A549 treated with AZD2906 at 1 μM for 4 hours (cell line): ENCODE data around the gene BPGM. TPM values are rescaled to one million over a fixed set of nuclear protein-coding genes. Genes with fewer than 3 reads are reported as not detected.

Experiments used
- total RNA-seq: library from RNA; stranded (reverse); fragments of 200-300 nt; extraction: Qiagen RNA extraction; gene quantifications from 5 replicates; pipeline ENCODE4 v1.2.3, GENCODE V29; 2022

Gene BPGM
- total RNA-seq = 16.2 to 22.8 TPM (median 18.3 TPM) in 5 replicates

DNA sequence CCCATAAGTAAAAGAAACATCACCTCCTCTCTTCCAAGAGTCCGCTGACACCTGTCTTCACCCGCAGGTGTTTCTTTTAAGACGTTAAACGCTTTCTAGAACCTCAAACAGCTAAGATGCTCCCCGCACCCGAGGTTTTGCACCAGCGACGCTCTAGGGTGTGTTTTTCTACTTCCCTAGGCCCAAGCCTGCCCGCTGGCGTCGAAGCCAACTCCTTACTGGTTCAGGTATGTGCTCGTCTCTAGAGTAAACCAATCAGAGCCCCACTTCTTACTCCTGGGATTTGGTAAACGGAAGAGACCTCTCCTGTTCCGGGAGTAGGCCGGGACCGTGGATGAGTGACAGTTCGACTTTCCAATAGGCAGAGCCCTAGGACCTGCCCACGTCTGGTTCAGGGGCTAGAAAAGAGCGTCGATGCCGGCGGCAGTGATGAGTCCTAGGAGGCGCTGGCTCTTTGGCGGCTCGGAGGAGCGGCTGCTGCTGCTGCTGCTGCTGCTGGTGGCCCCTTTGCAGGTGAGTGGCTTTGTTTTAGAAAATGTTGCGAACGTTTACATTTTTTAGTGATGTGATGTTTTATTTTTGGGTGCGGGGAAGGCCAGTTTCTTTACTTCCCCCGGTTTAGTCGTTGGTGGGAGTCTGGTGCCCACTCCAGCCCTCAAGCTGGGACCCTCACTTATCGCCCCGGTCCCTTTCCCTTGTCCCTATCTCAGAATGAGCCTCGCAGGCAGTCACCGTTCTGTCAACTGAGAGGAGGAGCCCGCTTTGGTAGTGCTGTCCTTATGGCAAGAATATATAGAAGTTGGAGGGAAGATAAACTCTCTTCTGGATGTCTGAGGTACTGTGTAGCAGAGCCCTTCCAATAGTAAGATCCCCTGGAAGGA lies at the start of gene BPGM:
Gene BPGM, plus strand, starts transcription at position 429 of the 881 bp plus-strand sequence. CDS start 14,655 bp downstream, outside the sequence.

Other genes with a start within 250 kb of the BPGM start
- 2,348 to 2,695 TPM (median 2,586 TPM) in 5 replicates for gene AKR1B1, start 187.8 kb upstream of the BPGM start, total RNA-seq
- gene AKR1B10, start 119.3 kb upstream of the BPGM start, total RNA-seq = 2,307 to 2,471 TPM (median 2,332 TPM) in 5 replicates
- gene AKR1B15, start 97.7 kb upstream of the BPGM start, total RNA-seq = 24.4 to 37.9 TPM (median 33.8 TPM) in 5 replicates
- gene CALD1, start 132.8 kb downstream of the BPGM start, total RNA-seq = 147 to 258 TPM (median 211 TPM) in 5 replicates